ENCODE results near the gene ZKSCAN4.

The ZKSCAN4 gene

GRCh38 chr6:28226460-28226859, 25.6 kb downstream of the ZKSCAN4 start:
- peaks cover 7% of the 10 kb centered on the region for H3K79me2 ChIP-seq (ENCODE audit: control insufficient read depth, low read length)
- H3K9me2 ChIP-seq (replicated peaks; ENCODE audit: control insufficient read depth, low read length), result no peaks in the 10 kb centered on the region
- TF ChIP-seq CTCF (IDR thresholded peaks at IDR 0.05; ENCODE audit: low read depth, low read length, poor library complexity, severe bottlenecking) (no peak), EZH2phosphoT487 (IDR thresholded peaks at IDR 0.05; ENCODE audit: borderline replicate concordance, low read length) (no peak)
- no peaks in the 10 kb centered on the region for H4K20me1 ChIP-seq (ENCODE audit: control insufficient read depth, insufficient read depth, low read depth, low read length)
- peaks cover 23% of the 10 kb centered on the region for H3K36me3 ChIP-seq (ENCODE audit: control insufficient read depth, low read length)
- H3K4me1 ChIP-seq (ENCODE audit: control insufficient read depth, low read length), result peaks cover 16% of the 10 kb centered on the region
- no peak overlapping the region for H3K27ac ChIP-seq (ENCODE audit: low read depth, low read length)
- no peaks in the 10 kb centered on the region for H3K9me3 ChIP-seq (ENCODE audit: control insufficient read depth, insufficient read depth, low read length)
- no peak overlapping the region for H3K4me2 ChIP-seq (ENCODE audit: low read length)
- 0 out of 2 replicates have a peak, but pooled peaks cover 2% of the 10 kb centered on the region for H3F3A ChIP-seq (ENCODE audit: control insufficient read depth, insufficient read depth)
- 0 out of 2 replicates have a peak, but pooled peaks cover 4% of the 10 kb centered on the region for H3K27me3 ChIP-seq (ENCODE audit: control insufficient read depth, low read length)
- H3K4me3 ChIP-seq (ENCODE audit: low read length), result no peak overlapping the region

DNA sequence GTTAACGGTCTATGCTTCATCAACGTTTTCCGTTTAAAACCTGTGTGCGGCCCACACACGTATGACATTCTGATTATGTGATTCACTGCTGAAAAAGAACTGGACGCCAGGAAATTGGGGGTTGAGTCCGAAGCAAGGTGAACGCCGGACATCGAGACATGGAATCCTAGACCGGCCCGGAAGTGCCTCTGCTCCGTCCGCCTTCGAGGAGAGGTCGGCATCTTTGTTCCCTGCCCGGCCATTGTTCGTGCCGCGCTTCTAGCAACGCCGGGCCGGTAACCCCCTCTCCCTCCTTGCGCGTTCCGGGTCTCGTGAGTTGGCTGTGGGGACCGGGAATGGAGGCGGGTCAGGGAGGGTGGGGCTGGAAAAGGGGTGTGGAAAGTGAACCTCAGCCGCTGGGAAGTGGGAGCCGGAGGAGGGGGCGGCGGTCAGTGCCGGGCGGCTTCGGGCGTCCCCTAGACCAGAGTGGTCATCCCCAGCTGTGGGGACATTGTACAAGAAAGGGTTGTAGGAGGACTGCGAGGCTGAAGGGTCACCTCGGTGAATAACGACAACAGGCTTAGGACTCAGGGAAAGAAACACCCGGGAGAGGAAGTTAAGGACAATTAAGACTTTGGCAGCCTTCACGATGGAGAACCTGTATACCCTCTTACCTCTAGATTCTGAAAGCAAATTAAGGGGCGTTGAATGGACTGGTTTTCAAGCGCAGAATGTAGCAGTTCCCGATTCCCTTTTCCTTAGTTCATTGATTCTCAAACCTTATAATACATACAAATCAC, 26.8 kb downstream of the ZKSCAN4 start, which contains the start of gene ZSCAN9:
Gene ZSCAN9, plus strand, starts transcription at position 220 of the 779 bp plus-strand sequence. CDS start 1,810 bp downstream, outside the sequence.
- Histone ChIP-seq H3K9me2 (replicated peaks; ENCODE audit: control insufficient read depth, low read length) (no peaks in the 10 kb centered on the region), H3K4me3 (ENCODE audit: low read length) (peak within 1 kb of the TSS; percentile 93), H3F3A (ENCODE audit: control insufficient read depth, insufficient read depth) (0 out of 2 replicates have a peak, but pooled peaks cover 5% of the 10 kb centered on the region), H3K27me3 (ENCODE audit: control insufficient read depth, low read length) (peaks cover 10% of the 10 kb centered on the region), H4K20me1 (ENCODE audit: control insufficient read depth, insufficient read depth, low read depth, low read length) (no peaks in the 10 kb centered on the region), H3K9me3 (ENCODE audit: control insufficient read depth, insufficient read depth, low read length) (no peaks in the 10 kb centered on the region), H3K4me1 (ENCODE audit: control insufficient read depth, low read length) (peaks cover 19% of the 10 kb centered on the region), H3K4me2 (ENCODE audit: low read length) (peak within 1 kb of the TSS; percentile 93), H3K79me2 (ENCODE audit: control insufficient read depth, low read length) (peaks cover 7% of the 10 kb centered on the region), H3K27ac (ENCODE audit: low read depth, low read length) (no peak within 1 kb of the TSS), H3K36me3 (ENCODE audit: control insufficient read depth, low read length) (peaks cover 21% of the 10 kb centered on the region)
- TF ChIP-seq EZH2phosphoT487 (IDR thresholded peaks at IDR 0.05; ENCODE audit: borderline replicate concordance, low read length), result no peak
- TF ChIP-seq CTCF (IDR thresholded peaks at IDR 0.05; ENCODE audit: low read depth, low read length, poor library complexity, severe bottlenecking), result no peak

GRCh38 chr6:28224131-28225055, 27.7 kb downstream of the ZKSCAN4 start:
- TF ChIP-seq EZH2phosphoT487 (IDR thresholded peaks at IDR 0.05; ENCODE audit: borderline replicate concordance, low read length) (no peak), CTCF (IDR thresholded peaks at IDR 0.05; ENCODE audit: low read depth, low read length, poor library complexity, severe bottlenecking) (no peak)
- peaks cover 12% of the 10 kb centered on the region for H3K27me3 ChIP-seq (ENCODE audit: control insufficient read depth, low read length)
- H3K9me2 ChIP-seq (replicated peaks; ENCODE audit: control insufficient read depth, low read length), result no peaks in the 10 kb centered on the region
- peak overlapping the region; percentile 93 for H3K4me3 ChIP-seq (ENCODE audit: low read length)
- H3K27ac ChIP-seq (ENCODE audit: low read depth, low read length), result no peak overlapping the region
- peak overlapping the region; percentile 93 for H3K4me2 ChIP-seq (ENCODE audit: low read length)
- H3F3A ChIP-seq (ENCODE audit: control insufficient read depth, insufficient read depth), result 0 out of 2 replicates have a peak, but pooled peaks cover 5% of the 10 kb centered on the region
- H3K4me1 ChIP-seq (ENCODE audit: control insufficient read depth, low read length), result peaks cover 19% of the 10 kb centered on the region
- H3K9me3 ChIP-seq (ENCODE audit: control insufficient read depth, insufficient read depth, low read length), result no peaks in the 10 kb centered on the region
- peaks cover 18% of the 10 kb centered on the region for H3K36me3 ChIP-seq (ENCODE audit: control insufficient read depth, low read length)
- peaks cover 7% of the 10 kb centered on the region for H3K79me2 ChIP-seq (ENCODE audit: control insufficient read depth, low read length)
- no peaks in the 10 kb centered on the region for H4K20me1 ChIP-seq (ENCODE audit: control insufficient read depth, insufficient read depth, low read depth, low read length)
